NCI-H2227 (cell line): ENCODE measurements around the gene OTUB1.
A peak's percentile ranks its signal among the peaks of the same experiment; 100 is the strongest.

Experiments used
- DNase-seq: peaks from one replicate; lab custom pipeline; 2025; ENCODE audit not compliant: unreplicated experiment; lab: John Stamatoyannopoulos, UW

The OTUB1 gene

GRCh38 chr11:64022125-64022784 lies 36.0 kb downstream of the OTUB1 start:
- no peak for DNase-seq

DNA sequence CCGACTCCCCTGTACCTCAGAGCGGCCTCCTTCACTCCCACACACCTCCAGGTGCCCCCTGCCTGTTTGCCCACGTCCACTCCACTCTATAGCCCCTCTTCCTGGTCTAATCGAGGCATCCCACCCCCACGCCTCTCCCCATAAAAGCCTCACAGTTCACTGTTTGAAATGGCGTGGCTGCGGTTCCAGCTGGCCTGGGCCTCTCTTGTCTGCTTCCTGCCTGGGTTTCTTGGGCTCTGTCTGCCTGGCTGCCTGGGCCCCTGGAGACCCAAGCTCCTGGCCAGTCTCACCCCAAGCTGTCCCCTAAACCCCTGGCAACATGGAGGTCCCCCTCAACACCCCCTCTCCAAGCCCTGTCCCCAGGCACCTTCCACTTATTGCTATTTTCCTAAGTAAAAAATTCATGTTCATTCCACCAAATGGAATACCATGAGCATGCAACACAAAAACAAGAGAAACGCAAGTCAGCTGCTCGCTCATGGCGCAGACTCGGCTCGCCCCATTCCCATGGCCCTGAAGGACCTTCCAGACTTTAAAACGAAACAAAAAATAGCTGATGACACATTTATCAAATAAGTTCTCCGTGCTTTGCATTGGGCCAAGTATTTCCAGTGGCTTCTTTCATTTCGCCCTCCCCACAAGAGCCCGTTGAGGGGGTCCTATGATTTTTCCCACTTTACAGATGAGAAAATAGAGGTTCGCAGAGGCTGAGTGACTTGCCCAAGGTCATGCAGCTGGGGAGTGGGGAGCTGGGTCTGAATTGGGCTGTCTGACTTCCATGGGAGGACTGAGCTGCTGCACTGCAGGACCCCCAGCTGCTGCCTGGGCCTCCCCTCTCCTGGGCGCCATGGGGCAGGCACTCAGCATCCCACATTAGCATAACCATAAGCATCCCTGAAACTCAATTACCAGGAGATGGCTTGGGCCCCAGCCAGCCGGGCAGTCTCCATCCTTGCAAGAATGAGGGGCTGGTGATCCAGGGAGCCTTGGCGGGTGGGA lies 37.8 kb downstream of the OTUB1 start:
- DNase-seq, result no peak

DNA sequence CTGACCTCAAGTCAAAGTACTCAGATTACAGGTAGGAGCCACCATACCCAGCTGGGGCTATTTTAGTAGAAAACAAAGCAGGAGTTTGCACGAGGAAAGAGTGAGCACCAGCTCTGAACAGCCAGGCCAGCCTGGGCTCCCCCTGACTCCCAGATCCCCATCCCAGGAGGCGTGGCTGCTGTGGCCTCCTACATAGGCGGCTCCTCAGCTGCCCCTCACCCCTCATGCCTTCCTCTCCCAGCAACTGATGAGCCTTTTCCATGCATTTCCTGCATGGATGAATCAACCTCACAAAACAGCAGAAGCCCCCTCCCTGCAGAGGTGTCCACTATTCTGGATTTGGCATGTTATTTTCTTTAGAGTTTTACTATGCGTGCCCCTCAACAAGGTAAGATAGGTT lies 39.0 kb downstream of the OTUB1 start:
- DNase-seq, result peak; percentile 28

DNA sequence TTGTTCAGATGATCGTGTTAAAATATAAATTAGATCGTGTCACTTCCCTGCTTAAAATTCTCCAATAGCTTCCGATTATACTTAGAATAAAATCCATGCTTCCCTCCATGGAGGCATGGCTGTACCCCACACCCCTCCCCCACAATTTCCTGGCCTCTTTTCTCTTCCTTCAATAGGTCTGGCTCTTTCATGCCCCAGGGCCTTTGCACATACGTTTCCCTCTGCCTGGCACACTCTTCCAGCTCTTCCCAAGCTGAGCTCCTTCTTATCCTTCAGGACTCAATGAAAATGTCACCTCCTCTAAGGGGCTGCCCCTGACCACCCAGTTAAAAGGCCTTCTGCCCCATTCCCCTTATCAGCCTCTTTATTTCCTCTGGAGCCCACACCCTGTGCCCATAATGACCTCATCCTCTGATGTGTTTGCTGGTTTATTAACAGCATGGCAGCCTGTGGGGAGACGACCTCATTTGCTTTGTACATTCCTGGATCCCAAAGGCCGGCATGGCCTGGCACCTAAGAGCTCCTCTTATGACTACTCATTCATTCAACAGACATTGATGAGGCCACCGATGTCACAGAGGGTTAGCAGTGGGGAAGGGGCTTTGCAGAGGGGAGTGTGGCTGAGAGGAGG lies 40.5 kb downstream of the OTUB1 start:
- no peak for DNase-seq

DNA sequence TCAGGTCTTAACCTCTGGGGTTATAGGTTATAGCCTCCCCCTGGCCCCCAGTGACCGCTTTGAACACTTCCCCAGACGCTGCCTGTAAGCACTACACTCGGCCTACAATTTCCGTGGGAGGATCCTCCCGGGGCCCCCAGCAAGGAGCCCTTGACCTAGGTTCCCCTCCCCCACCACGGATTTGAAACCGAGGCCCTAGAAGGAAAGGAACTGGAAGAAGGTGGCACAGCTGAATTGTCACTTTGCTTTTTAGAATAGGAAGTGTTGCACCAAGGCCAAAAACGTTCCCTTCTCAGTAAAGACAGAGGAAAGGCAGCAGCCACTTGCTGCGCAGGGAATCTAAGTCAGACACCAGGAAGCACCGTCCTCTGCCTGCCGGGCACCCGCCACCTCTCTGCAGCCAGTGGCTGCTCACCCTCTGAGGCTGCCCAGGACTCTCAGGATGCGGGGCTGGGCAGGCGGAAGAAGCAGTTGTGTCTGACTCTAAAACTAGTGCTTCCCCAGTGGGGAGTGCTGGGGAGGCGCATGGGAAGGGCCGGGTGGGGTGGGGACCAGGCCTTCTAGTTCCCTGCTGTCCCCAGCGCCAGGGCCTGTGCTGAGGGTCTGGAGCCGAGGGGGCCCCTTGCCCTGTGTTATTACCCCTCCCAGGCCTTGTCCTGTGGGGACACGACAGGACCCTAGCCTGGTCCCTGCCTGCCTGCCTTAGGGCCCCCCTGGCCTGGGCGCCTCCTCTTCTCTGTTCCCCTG lies 41.6 kb downstream of the OTUB1 start:
- DNase-seq, result peak; percentile 51

- peak; percentile 89 for DNase-seq
These were observed 42.3 kb downstream of the OTUB1 start for GRCh38 chr11:64028398-64029115.

GRCh38 chr11:64029773-64030172 lies 43.5 kb downstream of the OTUB1 start:
- peak; percentile 26 for DNase-seq

GRCh38 chr11:64031001-64031400 lies 44.8 kb downstream of the OTUB1 start:
- no peak for DNase-seq

- no peak for DNase-seq
These were observed 45.8 kb downstream of the OTUB1 start for GRCh38 chr11:64032050-64032449.

GRCh38 chr11:64034411-64034811 lies 48.2 kb downstream of the OTUB1 start:
- no peak for DNase-seq

DNA sequence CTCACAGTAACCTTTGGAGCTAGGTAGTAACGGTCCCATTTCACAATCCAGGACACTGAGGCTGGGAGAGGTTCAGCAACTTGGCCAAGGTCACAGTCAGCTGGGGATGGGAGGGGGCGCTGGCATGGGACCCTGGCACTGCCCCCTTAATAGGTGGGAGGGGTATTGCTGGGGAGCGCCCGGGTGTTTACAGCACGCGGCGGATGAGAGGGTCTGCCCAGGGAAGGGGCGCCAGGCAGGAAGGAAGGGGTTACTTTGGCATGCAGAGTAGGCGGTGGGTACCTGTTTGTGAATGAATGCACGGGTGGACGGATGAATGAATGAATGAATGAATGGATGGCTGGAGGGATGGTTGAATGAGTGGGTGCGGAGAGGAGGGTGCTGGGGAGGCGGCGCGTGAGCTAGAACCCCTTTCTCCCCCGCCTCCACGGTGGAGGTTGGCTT lies 48.9 kb downstream of the OTUB1 start:
- DNase-seq, result no peak

DNA sequence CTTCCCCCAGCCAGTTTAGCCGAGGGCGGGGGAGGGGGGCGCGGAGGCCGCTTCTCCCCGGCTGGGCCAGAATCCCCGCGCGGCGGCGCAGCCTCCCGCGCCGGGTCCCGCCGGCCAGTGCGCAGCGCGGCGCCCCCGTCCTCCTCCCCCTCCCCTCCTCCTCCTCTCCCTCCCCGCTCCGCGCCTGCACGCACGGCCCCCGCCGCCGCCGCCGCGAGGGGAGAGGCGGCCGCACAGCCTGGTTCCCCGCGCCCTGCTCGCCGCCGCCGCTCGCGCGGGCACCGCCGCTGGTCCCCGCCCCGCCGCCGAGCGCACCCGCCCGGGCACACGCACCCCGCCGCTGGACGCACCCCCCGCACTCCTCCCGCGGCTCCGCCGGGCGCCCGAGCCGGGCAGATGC lies 49.3 kb downstream of the OTUB1 start, which contains the start of gene FLRT1:
FLRT1 (plus strand) TSS at position 356 of the 400 bp plus-strand sequence. CDS start 80,337 bp downstream, outside the sequence.
- peak; percentile 60 for DNase-seq

- DNase-seq, result peak; percentile 71
These were observed 50.1 kb downstream of the OTUB1 start for GRCh38 chr11:64036087-64037026.

GRCh38 chr11:64037027-64037634 lies 50.9 kb downstream of the OTUB1 start:
- DNase-seq, result peak; percentile 27

GRCh38 chr11:64038500-64038899 lies 52.3 kb downstream of the OTUB1 start:
- no peak for DNase-seq

DNA sequence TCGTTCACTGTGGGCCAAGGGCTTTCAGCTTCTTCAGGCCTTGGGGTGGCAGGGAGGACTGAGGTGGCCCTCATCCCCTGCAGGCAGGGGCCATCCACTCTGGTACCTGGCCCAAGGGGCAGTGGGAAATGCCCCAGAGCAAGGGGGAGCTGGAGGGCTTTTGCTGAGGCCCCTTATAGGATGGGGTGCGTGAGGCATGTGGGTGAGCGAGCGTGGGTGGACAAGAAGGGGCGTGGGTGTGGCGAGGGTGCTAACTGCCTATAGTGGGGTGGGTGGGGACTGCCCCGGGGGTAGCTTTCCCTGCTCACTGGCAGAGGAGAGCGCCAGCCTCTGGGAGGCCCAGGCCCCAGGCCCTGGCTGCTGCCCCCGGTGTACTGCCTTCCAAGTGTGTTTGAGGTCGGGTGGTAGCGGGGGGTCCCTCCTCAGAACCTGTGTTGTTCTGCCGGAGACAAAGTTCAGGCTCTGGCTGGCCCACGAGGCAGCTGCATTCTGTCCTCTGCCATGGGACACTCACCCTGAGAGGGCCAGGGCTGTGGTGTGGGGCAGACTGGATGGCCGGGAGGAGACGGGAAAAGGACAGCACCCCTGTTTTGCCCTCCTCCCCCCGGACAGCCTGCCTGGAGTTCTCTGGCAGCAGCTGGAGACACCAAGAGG lies 52.9 kb downstream of the OTUB1 start:
- no peak for DNase-seq

DNA sequence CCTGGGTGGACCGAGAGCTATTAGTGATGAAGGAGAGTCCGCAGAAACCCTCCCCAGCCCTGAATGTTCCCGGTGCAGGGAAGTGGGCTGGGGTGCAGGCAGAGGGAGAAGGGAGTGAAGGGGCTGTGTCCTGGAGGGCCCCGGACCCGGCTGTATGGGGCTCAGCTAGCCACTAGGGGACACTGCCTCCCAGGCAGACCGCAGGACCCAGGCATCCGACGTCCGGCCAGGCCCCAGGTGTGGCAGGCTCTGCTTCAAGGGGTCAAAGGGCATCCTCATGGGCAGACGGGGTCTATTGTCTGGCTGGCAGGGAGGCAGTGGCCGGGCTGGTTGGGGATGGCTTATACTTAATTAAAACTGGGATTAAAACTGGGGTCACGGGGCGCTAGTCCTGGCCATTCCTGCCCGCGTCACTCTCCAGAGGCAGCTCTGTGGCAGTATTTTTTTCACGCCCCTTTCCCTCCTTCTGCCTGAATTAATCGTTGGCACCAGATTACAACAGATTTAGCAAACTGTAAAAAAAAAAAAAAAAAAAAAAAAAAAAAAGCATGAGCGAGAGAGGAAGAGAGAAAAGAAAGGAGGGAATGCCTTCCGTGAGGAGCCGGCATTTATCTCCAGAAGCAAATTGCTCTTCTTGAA lies 54.6 kb downstream of the OTUB1 start:
- peak; percentile 62 for DNase-seq

- no peak for DNase-seq
These were observed 55.6 kb downstream of the OTUB1 start for GRCh38 chr11:64041846-64042245.
